Measurements from ENCODE around the gene ISG15. TPM values are rescaled to one million over a fixed set of nuclear protein-coding genes. Genes with fewer than 3 reads are reported as not detected.

The ISG15 gene
- total and polyA plus RNA-seq, 4 donors: 12.7 to 234 (median 131) TPM

GRCh38 chr1:1042835-1043234 lies 29.5 kb downstream of the ISG15 start:
- peaks cover 0 to 51% (median 7%) of the 10 kb centered on the region in 4 donors for H3K36me3 ChIP-seq (ENCODE audit: control insufficient read depth in 4 of 4, insufficient read depth in 4 of 4, low read length in 4 of 4)
- no peak for ATAC-seq (ENCODE audit: insufficient read depth, low FRiP score)
- peaks cover 0 to 9% (median 3%) of the 10 kb centered on the region in 3 donors for H3K27me3 ChIP-seq (ENCODE audit: control insufficient read depth in 3 of 3, insufficient read depth in 3 of 3, low read length in 2 of 3)
- H3K9ac ChIP-seq (ENCODE audit: insufficient read depth in 1 of 2, low read length in 2 of 2): no peak overlapping the region
- no peak for TF ChIP-seq CTCF (IDR thresholded peaks at IDR 0.05; ENCODE audit: control extremely low read depth, extremely low read depth)
- DNase-seq: no peak
- no peak overlapping the region for H3K27ac ChIP-seq (ENCODE audit: low read depth in 1 of 2, low read length in 1 of 2)
- peaks cover 0 to 3% (median 0%) of the 10 kb centered on the region in 4 donors for H3K9me3 ChIP-seq (ENCODE audit: control insufficient read depth in 4 of 4, insufficient read depth in 3 of 4, low read length in 3 of 4)
- 92 to 93% methylated on average over 10 of the region's 10 CpGs for WGBS, 2 donors
- H3K4me1 ChIP-seq (ENCODE audit: control insufficient read depth in 5 of 5, insufficient read depth in 5 of 5, low read length in 5 of 5): peaks cover 0 to 11% (median 6%) of the 10 kb centered on the region in 5 donors
- no peak overlapping the region for H3K4me3 ChIP-seq

DNA sequence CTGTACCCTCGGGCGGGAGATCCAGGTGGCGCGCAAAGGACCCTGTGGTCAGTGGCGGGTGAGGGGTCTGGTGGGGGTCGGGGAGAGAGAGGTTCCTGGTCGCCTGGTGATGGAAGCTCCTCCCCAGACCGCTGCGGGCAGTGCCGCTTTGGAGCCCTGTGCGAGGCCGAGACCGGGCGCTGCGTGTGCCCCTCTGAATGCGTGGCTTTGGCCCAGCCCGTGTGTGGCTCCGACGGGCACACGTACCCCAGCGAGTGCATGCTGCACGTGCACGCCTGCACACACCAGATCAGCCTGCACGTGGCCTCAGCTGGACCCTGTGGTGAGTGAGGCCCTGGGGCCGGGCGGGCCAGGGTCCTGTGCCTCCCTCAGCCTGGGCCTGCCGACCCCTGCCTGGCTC lies 30.1 kb downstream of the ISG15 start:
- DNase-seq (no peak), ATAC-seq (ENCODE audit: insufficient read depth, low FRiP score) (no peak)
- Histone ChIP-seq H3K4me3 (no peak overlapping the region), H3K9ac (ENCODE audit: insufficient read depth in 1 of 2, low read length in 2 of 2) (no peak overlapping the region), H3K9me3 (ENCODE audit: control insufficient read depth in 4 of 4, insufficient read depth in 3 of 4, low read length in 3 of 4) (peaks cover 0 to 3% (median 0%) of the 10 kb centered on the region in 4 donors), H3K4me1 (ENCODE audit: control insufficient read depth in 5 of 5, insufficient read depth in 5 of 5, low read length in 5 of 5) (peaks cover 0 to 10% (median 6%) of the 10 kb centered on the region in 5 donors), H3K27ac (ENCODE audit: low read depth in 1 of 2, low read length in 1 of 2) (no peak overlapping the region), H3K27me3 (ENCODE audit: control insufficient read depth in 3 of 3, insufficient read depth in 3 of 3, low read length in 2 of 3) (peaks cover 0 to 9% (median 3%) of the 10 kb centered on the region in 3 donors), H3K36me3 (ENCODE audit: control insufficient read depth in 4 of 4, insufficient read depth in 4 of 4, low read length in 4 of 4) (peaks cover 0 to 53% (median 7%) of the 10 kb centered on the region in 4 donors)
- no peak for TF ChIP-seq CTCF (IDR thresholded peaks at IDR 0.05; ENCODE audit: control extremely low read depth, extremely low read depth)
- 93 to 96% methylated on average over 26 to 27 of the region's 27 CpGs for WGBS, 2 donors

DNA sequence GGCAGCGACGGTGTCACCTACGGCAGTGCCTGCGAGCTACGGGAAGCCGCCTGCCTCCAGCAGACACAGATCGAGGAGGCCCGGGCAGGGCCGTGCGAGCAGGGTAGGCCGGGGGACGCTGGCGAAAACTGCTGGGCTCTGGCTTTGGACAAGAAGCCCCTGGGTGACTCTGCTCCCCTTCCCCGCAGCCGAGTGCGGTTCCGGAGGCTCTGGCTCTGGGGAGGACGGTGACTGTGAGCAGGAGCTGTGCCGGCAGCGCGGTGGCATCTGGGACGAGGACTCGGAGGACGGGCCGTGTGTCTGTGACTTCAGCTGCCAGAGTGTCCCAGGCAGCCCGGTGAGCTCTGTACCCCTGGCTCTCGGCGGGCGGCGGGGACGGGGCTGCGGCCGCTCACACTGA lies 30.6 kb downstream of the ISG15 start:
- Histone ChIP-seq H3K4me1 (ENCODE audit: control insufficient read depth in 5 of 5, insufficient read depth in 5 of 5, low read length in 5 of 5) (peaks cover 0 to 8% (median 6%) of the 10 kb centered on the region in 5 donors), H3K4me3 (no peak overlapping the region), H3K27ac (ENCODE audit: low read depth in 1 of 2, low read length in 1 of 2) (no peak overlapping the region), H3K9ac (ENCODE audit: insufficient read depth in 1 of 2, low read length in 2 of 2) (no peak overlapping the region), H3K9me3 (ENCODE audit: control insufficient read depth in 4 of 4, insufficient read depth in 3 of 4, low read length in 3 of 4) (peaks cover 0 to 3% (median 0%) of the 10 kb centered on the region in 4 donors), H3K27me3 (ENCODE audit: control insufficient read depth in 3 of 3, insufficient read depth in 3 of 3, low read length in 2 of 3) (peaks cover 0 to 5% (median 2%) of the 10 kb centered on the region in 3 donors), H3K36me3 (ENCODE audit: control insufficient read depth in 4 of 4, insufficient read depth in 4 of 4, low read length in 4 of 4) (peaks cover 0 to 53% (median 7%) of the 10 kb centered on the region in 4 donors)
- no peak for ATAC-seq (ENCODE audit: insufficient read depth, low FRiP score)
- DNase-seq: no peak
- 98% methylated on average over 33 of the region's 33 CpGs for WGBS, 2 donors
- no peak for TF ChIP-seq CTCF (IDR thresholded peaks at IDR 0.05; ENCODE audit: control extremely low read depth, extremely low read depth)
